ENCODE results near the gene PBOV1. TPM values are rescaled to one million over a fixed set of nuclear protein-coding genes. Genes with fewer than 3 reads are reported as not detected.

Gene PBOV1
- total RNA-seq, 1 donor from 2014 or later, result not detected

GRCh38 chr6:138245751-138246150 lies 27.5 kb upstream of the PBOV1 start:
- Mint-ChIP-seq H3K36me3 (ENCODE audit: low read depth) (no peaks in the 10 kb centered on the region), H3K27me3 (ENCODE audit: low read depth) (no peaks in the 10 kb centered on the region), H3K4me1 (no peaks in the 10 kb centered on the region), H3K27ac (ENCODE audit: unreplicated experiment) (no peak overlapping the region), H3K9me3 (no peaks in the 10 kb centered on the region), H3K4me3 (no peak overlapping the region)
- no peak for TF ChIP-seq CTCF (conservative IDR thresholded peaks at IDR 0.05)
- DNase-seq (ENCODE audit: low read depth, low spot score), result no peak

GRCh38 chr6:138242987-138243592 lies 24.8 kb upstream of the PBOV1 start:
- TF ChIP-seq CTCF (conservative IDR thresholded peaks at IDR 0.05), result no peak
- Mint-ChIP-seq H3K36me3 (ENCODE audit: low read depth) (no peaks in the 10 kb centered on the region), H3K4me3 (no peak overlapping the region), H3K9me3 (no peaks in the 10 kb centered on the region), H3K27ac (ENCODE audit: unreplicated experiment) (no peak overlapping the region), H3K27me3 (ENCODE audit: low read depth) (no peaks in the 10 kb centered on the region), H3K4me1 (no peaks in the 10 kb centered on the region)
- no peak for DNase-seq (ENCODE audit: low read depth, low spot score)

- H3K9me3 Mint-ChIP-seq, result no peaks in the 10 kb centered on the region
- H3K27ac Mint-ChIP-seq (ENCODE audit: unreplicated experiment), result no peak overlapping the region
- no peaks in the 10 kb centered on the region for H3K4me1 Mint-ChIP-seq
- no peaks in the 10 kb centered on the region for H3K36me3 Mint-ChIP-seq (ENCODE audit: low read depth)
- no peak overlapping the region for H3K4me3 Mint-ChIP-seq
- no peak for TF ChIP-seq CTCF (conservative IDR thresholded peaks at IDR 0.05)
- H3K27me3 Mint-ChIP-seq (ENCODE audit: low read depth), result no peaks in the 10 kb centered on the region
- DNase-seq (ENCODE audit: low read depth, low spot score), result no peak
Measured at GRCh38 chr6:138241934-138242333, 23.6 kb upstream of the PBOV1 start.

GRCh38 chr6:138241381-138241780 lies 23.1 kb upstream of the PBOV1 start:
- H3K4me3 Mint-ChIP-seq, result no peak overlapping the region
- DNase-seq (ENCODE audit: low read depth, low spot score), result no peak
- H3K4me1 Mint-ChIP-seq, result no peaks in the 10 kb centered on the region
- H3K9me3 Mint-ChIP-seq, result no peaks in the 10 kb centered on the region
- no peak overlapping the region for H3K27ac Mint-ChIP-seq (ENCODE audit: unreplicated experiment)
- H3K36me3 Mint-ChIP-seq (ENCODE audit: low read depth), result no peaks in the 10 kb centered on the region
- no peak for TF ChIP-seq CTCF (conservative IDR thresholded peaks at IDR 0.05)
- no peaks in the 10 kb centered on the region for H3K27me3 Mint-ChIP-seq (ENCODE audit: low read depth)

- no peak overlapping the region for H3K4me3 Mint-ChIP-seq
- no peaks in the 10 kb centered on the region for H3K36me3 Mint-ChIP-seq (ENCODE audit: low read depth)
- H3K27me3 Mint-ChIP-seq (ENCODE audit: low read depth), result no peaks in the 10 kb centered on the region
- TF ChIP-seq CTCF (conservative IDR thresholded peaks at IDR 0.05), result no peak
- no peaks in the 10 kb centered on the region for H3K4me1 Mint-ChIP-seq
- H3K9me3 Mint-ChIP-seq, result no peaks in the 10 kb centered on the region
- DNase-seq (ENCODE audit: low read depth, low spot score), result no peak
- no peak overlapping the region for H3K27ac Mint-ChIP-seq (ENCODE audit: unreplicated experiment)
Measured at GRCh38 chr6:138240476-138241245, 22.4 kb upstream of the PBOV1 start.
